ENCODE measurements around the gene PIK3CD. TPM values are rescaled to one million over a fixed set of nuclear protein-coding genes. Genes with fewer than 3 reads are reported as not detected.

Gene PIK3CD
- total and polyA plus RNA-seq, 2 donors (not counting 3 experiments of a cell fraction or from before 2014, with no cell fraction given), result 3.5 to 5.2 TPM

DNA sequence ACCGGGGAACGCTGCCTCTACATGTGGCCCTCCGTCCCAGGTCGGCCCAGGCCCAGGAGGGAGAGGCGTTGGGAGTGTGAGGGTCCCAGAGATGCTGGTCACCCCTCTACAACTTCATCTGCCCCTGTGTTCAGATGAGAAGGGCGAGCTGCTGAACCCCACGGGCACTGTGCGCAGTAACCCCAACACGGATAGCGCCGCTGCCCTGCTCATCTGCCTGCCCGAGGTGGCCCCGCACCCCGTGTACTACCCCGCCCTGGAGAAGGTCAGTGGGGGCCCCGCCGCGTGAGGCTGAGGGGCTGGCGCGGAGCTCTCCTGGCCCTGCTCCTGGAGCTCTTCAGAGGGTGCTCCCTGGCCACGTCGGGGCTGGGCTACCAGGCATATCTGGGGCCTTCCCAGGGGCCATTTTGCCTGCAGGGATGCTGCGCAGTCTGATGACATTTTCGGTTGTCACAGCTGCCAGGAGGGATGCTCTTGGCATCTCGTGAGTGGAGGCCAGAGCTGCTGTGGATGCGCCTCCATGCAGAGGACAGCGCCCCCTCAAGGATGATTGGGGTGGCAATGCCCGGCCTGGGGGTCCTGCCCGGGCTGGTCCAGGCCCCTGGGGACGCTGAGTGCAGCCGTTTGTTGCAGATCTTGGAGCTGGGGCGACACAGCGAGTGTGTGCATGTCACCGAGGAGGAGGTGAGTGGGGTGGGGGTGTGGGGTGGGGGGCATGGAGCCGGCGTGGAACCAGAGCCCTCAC is 68.6 kb downstream of the PIK3CD start:
- POLR2A ChIA-PET, result no interaction called here

More for the DNA sequence above, 68.6 kb downstream of the PIK3CD start:
- Histone ChIP-seq H3K79me2 (ENCODE audit: control insufficient read depth, insufficient read depth, low read length) (no peaks in the 10 kb centered on the region), H3K9me3 (replicated peaks; ENCODE audit: control insufficient read depth, insufficient read depth, low read length) (no peaks in the 10 kb centered on the region), H3K27me3 (ENCODE audit: control insufficient read depth in 2 of 2, insufficient read depth in 2 of 2, low read length in 2 of 2) (no peaks in the 10 kb centered on the region), H3K9ac (replicated peaks; ENCODE audit: extremely low read depth, insufficient read depth, low read length) (no peak overlapping the region), H3K36me3 (ENCODE audit: control insufficient read depth in 2 of 2, extremely low read depth in 1 of 2, insufficient read depth in 2 of 2, low read length in 2 of 2) (no peaks in the 10 kb centered on the region), H3K4me3 (replicated peaks in 1 of 3; ENCODE audit: insufficient read depth in 1 of 3, low read depth in 1 of 3, low read length in 3 of 3) (no peak overlapping the region), H3K9me1 (replicated peaks; ENCODE audit: control insufficient read depth, extremely low read depth, insufficient read depth, low read length) (no peaks in the 10 kb centered on the region), H3K4me1 (ENCODE audit: control insufficient read depth, extremely low read depth, insufficient read depth, low read length) (no peaks in the 10 kb centered on the region), H4K20me1 (replicated peaks; ENCODE audit: control insufficient read depth, extremely low read depth, insufficient read depth, low read length) (no peaks in the 10 kb centered on the region), H2AFZ (ENCODE audit: low read depth, low read length) (no peak overlapping the region), H3K4me2 (ENCODE audit: insufficient read depth, low read length) (no peak overlapping the region), H3K27ac (ENCODE audit: insufficient read depth, low read depth, low read length) (no peak overlapping the region)
- intact Hi-C loops (cut with micrococcal nuclease), result no loop called here
- TF ChIP-seq JUN (IDR thresholded peaks at IDR 0.05; ENCODE audit: borderline replicate concordance, insufficient read depth, insufficient read length, low read depth) (no peak), CTCF (IDR thresholded peaks at IDR 0.05; ENCODE audit: extremely low read depth in 1 of 2, insufficient read depth in 1 of 2, low read depth in 1 of 2, low read length in 2 of 2) (peak in 1 of 2 donors; percentile 5)
- dilution Hi-C loops (cut with MboI; ENCODE audit: extremely low pct_ligation_motif_present, low sequenced_read_pairs), result no loop called here
- no TSS peak for BruUV-seq (replicated peaks)
- CTCF ChIA-PET, result interaction anchor here (1.0 to 4.2 kb wide), 10 partner anchors 10 to 194 kb away, joined by 3 to 35 read pairs (median 6); no protein-coding TSS in a partner anchor
- no peak for FAIRE-seq
- DNase-seq (ENCODE audit: low read depth, low spot score), result no peak
